NCI-H748 (cell line): ENCODE data around the gene CABP2.
"Not testable (repeated sequence)": the region's sequence is repeated elsewhere in the genome, so short reads cannot be mapped to it uniquely, and the experiment has no call there.

Experiments used
- DNase-seq: peaks from one replicate; lab custom pipeline; 2025; ENCODE audit not compliant: unreplicated experiment; lab: John Stamatoyannopoulos, UW

The CABP2 gene

GRCh38 chr11:67539550-67539949 is 16.3 kb upstream of the CABP2 start:
- no peak for DNase-seq

GRCh38 chr11:67538823-67539505 is 15.7 kb upstream of the CABP2 start:
- no peak for DNase-seq

- DNase-seq = no peak
Observed at GRCh38 chr11:67538306-67538705, 15.1 kb upstream of the CABP2 start.

- DNase-seq = no peak
Observed at GRCh38 chr11:67535561-67535960, 12.3 kb upstream of the CABP2 start.

GRCh38 chr11:67534070-67534679 is 10.9 kb upstream of the CABP2 start:
- no peak for DNase-seq

- no peak for DNase-seq
Observed at GRCh38 chr11:67532889-67533288, 9.6 kb upstream of the CABP2 start.

GRCh38 chr11:67530282-67530592 is 7.0 kb upstream of the CABP2 start:
- DNase-seq = no peak

GRCh38 chr11:67528376-67528775 is 5.1 kb upstream of the CABP2 start:
- DNase-seq = no peak

- DNase-seq = no peak
Observed at GRCh38 chr11:67525275-67525976, 2.2 kb upstream of the CABP2 start.

- no peak for DNase-seq
Observed at GRCh38 chr11:67524480-67524808, 1.2 kb upstream of the CABP2 start.

- DNase-seq = no peak
Observed at GRCh38 chr11:67523556-67524479, 572 bp upstream of the CABP2 start.

GRCh38 chr11:67522338-67522737 is 908 bp downstream of the CABP2 start:
- no peak for DNase-seq

- no peak for DNase-seq
Observed at GRCh38 chr11:67521924-67522323, 1.3 kb downstream of the CABP2 start.

- no peak for DNase-seq
Observed at GRCh38 chr11:67520856-67521824, 2.1 kb downstream of the CABP2 start.

GRCh38 chr11:67519726-67520125 is 3.5 kb downstream of the CABP2 start:
- DNase-seq = no peak

GRCh38 chr11:67517784-67518552 is 5.3 kb downstream of the CABP2 start:
- no peak for DNase-seq

- DNase-seq = no peak
Observed at GRCh38 chr11:67516806-67517205, 6.4 kb downstream of the CABP2 start.

GRCh38 chr11:67514116-67514515 is 9.1 kb downstream of the CABP2 start:
- DNase-seq = no peak

GRCh38 chr11:67511558-67511957 is 11.7 kb downstream of the CABP2 start:
- DNase-seq = not testable (repeated sequence)

- no peak for DNase-seq
Observed at GRCh38 chr11:67510023-67510345, 13.3 kb downstream of the CABP2 start.
